HG03045 (cell line): Measurements from ENCODE around the gene GFRA3.
"Not testable (repeated sequence)": the region's sequence is repeated elsewhere in the genome, so short reads cannot be mapped to it uniquely, and the experiment has no call there.

Experiments
- ATAC-seq: cut with Tn5 transposase; IDR thresholded peaks from one replicate; pipeline ENCODE4 v1.9.1; 2021; ENCODE audit warnings: mild to moderate bottlenecking, moderate library complexity; ENCODE audit not compliant: unreplicated experiment

The GFRA3 gene

GRCh38 chr5:138247800-138248199, 26.6 kb downstream of the GFRA3 start:
- not testable (repeated sequence) for ATAC-seq

GRCh38 chr5:138246822-138247221, 27.6 kb downstream of the GFRA3 start:
- ATAC-seq = no peak

- no peak for ATAC-seq
Measured at GRCh38 chr5:138246334-138246733, 28.1 kb downstream of the GFRA3 start.

- no peak for ATAC-seq
Measured at GRCh38 chr5:138245717-138246116, 28.7 kb downstream of the GFRA3 start.

GRCh38 chr5:138243794-138244193, 30.6 kb downstream of the GFRA3 start:
- ATAC-seq = no peak

GRCh38 chr5:138241688-138242571, 32.5 kb downstream of the GFRA3 start:
- no peak for ATAC-seq

- ATAC-seq = no peak
Measured at GRCh38 chr5:138240650-138241385, 33.6 kb downstream of the GFRA3 start.

- ATAC-seq = no peak
Measured at GRCh38 chr5:138238034-138238433, 36.4 kb downstream of the GFRA3 start.

GRCh38 chr5:138234651-138235050, 39.8 kb downstream of the GFRA3 start:
- ATAC-seq = no peak

- ATAC-seq = no peak
Measured at GRCh38 chr5:138233280-138233679, 41.1 kb downstream of the GFRA3 start.

- no peak for ATAC-seq
Measured at GRCh38 chr5:138230981-138231589, 43.3 kb downstream of the GFRA3 start.

GRCh38 chr5:138230261-138230660, 44.2 kb downstream of the GFRA3 start:
- ATAC-seq = no peak

GRCh38 chr5:138229387-138229786, 45.0 kb downstream of the GFRA3 start:
- no peak for ATAC-seq

GRCh38 chr5:138226910-138227309, 47.5 kb downstream of the GFRA3 start:
- no peak for ATAC-seq

- no peak for ATAC-seq
Measured at GRCh38 chr5:138224712-138225111, 49.7 kb downstream of the GFRA3 start.

- ATAC-seq = no peak
Measured at GRCh38 chr5:138223532-138223931, 50.9 kb downstream of the GFRA3 start.

- no peak for ATAC-seq
Measured at GRCh38 chr5:138216799-138217198, 57.6 kb downstream of the GFRA3 start.

GRCh38 chr5:138213161-138214029, 61.0 kb downstream of the GFRA3 start, which contains the start of gene CDC23:
CDC23 (minus strand) TSS chr5:138213323; CDS start chr5:138213312, 11 bp downstream.
- ATAC-seq = peak; percentile 97

- peak; percentile 26 for ATAC-seq
Measured at GRCh38 chr5:138212828-138213160, 61.6 kb downstream of the GFRA3 start.

- ATAC-seq = no peak
Measured at GRCh38 chr5:138210985-138211384, 63.4 kb downstream of the GFRA3 start.
